BLaER1 (cell line): Measurements from ENCODE around the gene C5AR2.
"Not testable (repeated sequence)": the region's sequence is repeated elsewhere in the genome, so short reads cannot be mapped to it uniquely, and the experiment has no call there.

ENCODE experiments used
- H3K27ac ChIP-seq: shearing (Covaris generic); formaldehyde crosslinking; 2 replicates; pipeline ENCODE4 v1.8.1; 2022
- H3K27me3 ChIP-seq: shearing (Covaris generic); formaldehyde crosslinking; 2 replicates; pipeline ENCODE4 v1.8.1; 2022
- H3K36me3 ChIP-seq: shearing (Covaris generic); formaldehyde crosslinking; 2 replicates; pipeline ENCODE4 v1.8.1; 2022
- H3K4me1 ChIP-seq: shearing (Covaris generic); formaldehyde crosslinking; 2 replicates; pipeline ENCODE4 v1.8.1; 2022
- H3K4me2 ChIP-seq: shearing (Covaris generic); formaldehyde crosslinking; 2 replicates; pipeline ENCODE4 v1.8.1; 2022
- H3K4me3 ChIP-seq: shearing (Covaris generic); formaldehyde crosslinking; 2 replicates; pipeline ENCODE4 v1.8.1; 2022
- H3K9ac ChIP-seq: shearing (Covaris generic); formaldehyde crosslinking; 2 replicates; pipeline ENCODE4 v1.8.1; 2022
- H3K9me3 ChIP-seq: shearing (Covaris generic); formaldehyde crosslinking; 2 replicates; pipeline ENCODE4 v1.8.1; 2022
- H4K20me1 ChIP-seq: shearing (Covaris generic); formaldehyde crosslinking; 2 replicates; pipeline ENCODE4 v1.8.1; 2022
- Cebpa-rat ChIP-seq: shearing (Covaris generic); IDR thresholded peaks from 2 replicates; pipeline ENCODE4 v1.8.1; 2022

Gene C5AR2

GRCh38 chr19:47331931-47332547, at the start of gene C5AR2:
Gene C5AR2 (plus strand): TSS chr19:47332175. CDS start chr19:47340800, 8,625 bp downstream.
- Histone ChIP-seq H3K4me3 (no peak within 1 kb of the TSS), H3K9ac (no peak within 1 kb of the TSS), H3K27me3 (no peaks in the 10 kb centered on the region), H3K36me3 (no peaks in the 10 kb centered on the region), H3K27ac (no peak within 1 kb of the TSS), H3K4me2 (no peak within 1 kb of the TSS), H4K20me1 (no peaks in the 10 kb centered on the region), H3K9me3 (no peaks in the 10 kb centered on the region), H3K4me1 (peaks cover 8% of the 10 kb centered on the region)
- no peak for TF ChIP-seq Cebpa-rat

- Histone ChIP-seq H3K27ac (no peak overlapping the region), H3K9me3 (no peaks in the 10 kb centered on the region), H3K27me3 (no peaks in the 10 kb centered on the region), H3K4me2 (peak overlapping the region; percentile 35), H3K36me3 (no peaks in the 10 kb centered on the region), H3K9ac (no peak overlapping the region), H3K4me1 (peaks cover 25% of the 10 kb centered on the region), H3K4me3 (no peak overlapping the region), H4K20me1 (peaks cover 5% of the 10 kb centered on the region; the same call in 1 of the 2 replicates)
- TF ChIP-seq Cebpa-rat, result no peak
Observed at GRCh38 chr19:47283405-47284059, 48.4 kb upstream of the C5AR2 start.

DNA sequence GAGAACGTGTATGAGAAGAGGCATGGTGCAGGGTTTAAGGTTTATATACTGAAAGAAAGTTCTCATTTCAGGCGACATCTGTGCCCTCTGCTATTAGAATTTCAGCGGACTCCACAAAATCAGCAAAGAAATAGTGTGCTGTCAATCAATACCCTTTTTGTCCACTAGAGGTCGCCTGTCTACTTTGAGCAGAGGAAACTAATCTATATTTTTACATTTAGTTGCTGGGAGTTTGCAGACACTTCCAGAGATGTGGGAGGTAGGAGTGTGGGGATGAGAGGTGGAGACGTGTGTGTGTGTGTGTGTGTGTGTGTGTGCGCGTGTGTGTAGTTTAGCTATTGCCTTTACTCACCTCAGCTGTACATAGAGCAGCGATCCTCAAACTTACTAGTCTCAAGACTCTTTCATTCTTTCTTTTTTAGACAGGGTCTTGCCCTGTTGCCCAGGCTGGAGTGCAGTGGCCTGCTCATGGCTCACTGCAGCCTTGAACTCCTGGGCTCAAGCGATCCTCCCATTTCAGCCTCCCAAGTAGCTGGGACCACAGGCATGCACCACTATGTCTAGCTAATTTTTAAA, 47.6 kb upstream of the C5AR2 start:
- no peak for TF ChIP-seq Cebpa-rat
- no peak overlapping the region for H3K4me3 ChIP-seq
- H3K4me1 ChIP-seq, result peaks cover 20% of the 10 kb centered on the region

GRCh38 chr19:47296036-47296435, 35.9 kb upstream of the C5AR2 start:
- no peak overlapping the region for H3K4me3 ChIP-seq
- no peak overlapping the region for H3K4me2 ChIP-seq
- H3K27ac ChIP-seq, result no peak overlapping the region

More for the DNA sequence above, 47.6 kb upstream of the C5AR2 start:
- Histone ChIP-seq H3K9ac (no peak overlapping the region), H3K36me3 (no peaks in the 10 kb centered on the region), H4K20me1 (peaks cover 5% of the 10 kb centered on the region; the same call in 1 of the 2 replicates), H3K4me2 (peak overlapping the region; percentile 35; the same call in 1 of the 2 replicates), H3K9me3 (no peaks in the 10 kb centered on the region), H3K27ac (no peak overlapping the region), H3K27me3 (no peaks in the 10 kb centered on the region)

GRCh38 chr19:47300867-47301266, 31.1 kb upstream of the C5AR2 start:
- Histone ChIP-seq H3K4me2 (peak overlapping the region; percentile 62), H3K4me1 (peaks cover 44% of the 10 kb centered on the region)
- H3K27ac ChIP-seq, result not testable (repeated sequence)

More at GRCh38 chr19:47296036-47296435, 35.9 kb upstream of the C5AR2 start:
- H3K9ac ChIP-seq, result no peak overlapping the region
- TF ChIP-seq Cebpa-rat, result no peak
- peaks cover 14% of the 10 kb centered on the region; the same call in 1 of the 2 replicates for H4K20me1 ChIP-seq
- H3K9me3 ChIP-seq, result no peaks in the 10 kb centered on the region
- peaks cover 38% of the 10 kb centered on the region for H3K4me1 ChIP-seq
- no peaks in the 10 kb centered on the region for H3K36me3 ChIP-seq
- peaks cover 22% of the 10 kb centered on the region for H3K27me3 ChIP-seq

DNA sequence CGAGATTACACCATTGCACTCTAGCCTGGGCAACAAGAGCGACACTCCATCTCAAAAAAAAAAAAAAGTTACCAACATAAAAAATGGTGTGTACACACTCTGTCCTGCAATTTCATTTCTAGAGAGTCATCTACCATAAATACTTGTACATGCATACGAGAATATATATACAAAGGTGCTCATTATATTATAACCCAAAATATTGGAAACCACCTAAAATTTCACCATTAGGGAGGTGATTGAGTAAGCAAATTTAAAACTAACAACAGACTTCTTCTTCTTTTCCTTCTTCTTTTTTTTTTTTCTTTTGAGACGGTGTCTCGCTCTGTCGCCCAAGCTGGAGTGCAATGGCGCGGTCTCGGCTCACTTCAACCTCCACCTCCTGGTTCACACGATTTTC, 29.7 kb upstream of the C5AR2 start:
- H3K4me2 ChIP-seq, result no peak overlapping the region; the same call in 1 of the 2 replicates
- H4K20me1 ChIP-seq, result peaks cover 14% of the 10 kb centered on the region; the same call in 1 of the 2 replicates
- H3K4me1 ChIP-seq, result peaks cover 39% of the 10 kb centered on the region
- H3K36me3 ChIP-seq, result no peaks in the 10 kb centered on the region
- H3K4me3 ChIP-seq, result no peak overlapping the region
- H3K9ac ChIP-seq, result no peak overlapping the region
- H3K27me3 ChIP-seq, result peaks cover 72% of the 10 kb centered on the region
- no peaks in the 10 kb centered on the region for H3K9me3 ChIP-seq
- H3K27ac ChIP-seq, result no peak overlapping the region
- TF ChIP-seq Cebpa-rat, result no peak

More at GRCh38 chr19:47300867-47301266, 31.1 kb upstream of the C5AR2 start:
- not testable (repeated sequence) for H3K9ac ChIP-seq, H3K36me3 ChIP-seq, H3K9me3 ChIP-seq, H3K4me3 ChIP-seq
- Histone ChIP-seq H3K27me3 (peaks cover 61% of the 10 kb centered on the region), H4K20me1 (peaks cover 14% of the 10 kb centered on the region; the same call in 1 of the 2 replicates)

GRCh38 chr19:47303966-47304365, 28.0 kb upstream of the C5AR2 start:
- H3K4me1 ChIP-seq, result peaks cover 44% of the 10 kb centered on the region
- H3K27me3 ChIP-seq, result peaks cover 77% of the 10 kb centered on the region
- H3K9ac ChIP-seq, result no peak overlapping the region
- TF ChIP-seq Cebpa-rat, result no peak
- no peak overlapping the region for H3K4me3 ChIP-seq
- peaks cover 12% of the 10 kb centered on the region; the same call in 1 of the 2 replicates for H4K20me1 ChIP-seq
- no peaks in the 10 kb centered on the region for H3K36me3 ChIP-seq
- H3K9me3 ChIP-seq, result no peaks in the 10 kb centered on the region
- H3K27ac ChIP-seq, result no peak overlapping the region
- H3K4me2 ChIP-seq, result no peak overlapping the region

DNA sequence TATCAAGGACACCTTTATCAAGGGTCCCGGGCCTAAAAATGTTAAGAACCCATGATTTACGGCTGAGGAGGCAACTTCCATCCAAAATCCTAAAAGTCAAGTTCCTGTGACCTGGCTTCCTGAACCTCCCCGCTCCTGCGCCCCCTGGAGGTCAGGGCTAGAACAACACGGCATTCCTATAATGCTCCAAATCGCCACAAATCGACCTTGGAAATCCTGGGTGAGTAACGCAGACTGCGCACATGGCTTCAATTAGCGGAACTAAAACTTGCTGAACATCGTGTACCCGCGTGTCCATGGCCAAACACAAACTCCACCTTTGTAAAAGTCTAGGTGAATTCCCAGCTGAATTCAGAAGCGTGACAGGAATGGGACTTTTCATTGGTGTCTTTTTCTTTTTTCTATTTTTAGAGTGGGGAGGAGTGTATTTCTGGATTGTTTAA, 26.6 kb upstream of the C5AR2 start:
- TF ChIP-seq Cebpa-rat, result no peak
- H3K9me3 ChIP-seq, result no peaks in the 10 kb centered on the region
- H3K9ac ChIP-seq, result no peak overlapping the region
- no peak overlapping the region for H3K27ac ChIP-seq
- peaks cover 83% of the 10 kb centered on the region for H3K27me3 ChIP-seq
- H3K4me1 ChIP-seq, result peaks cover 43% of the 10 kb centered on the region
- H4K20me1 ChIP-seq, result peaks cover 13% of the 10 kb centered on the region; the same call in 1 of the 2 replicates
- no peak overlapping the region for H3K4me3 ChIP-seq
- no peak overlapping the region for H3K4me2 ChIP-seq
- no peaks in the 10 kb centered on the region for H3K36me3 ChIP-seq

GRCh38 chr19:47306303-47306702, 25.7 kb upstream of the C5AR2 start:
- Histone ChIP-seq H3K9ac (no peak overlapping the region), H3K9me3 (no peaks in the 10 kb centered on the region), H3K4me3 (no peak overlapping the region), H3K36me3 (no peaks in the 10 kb centered on the region), H3K4me1 (peaks cover 33% of the 10 kb centered on the region), H3K27me3 (peaks cover 93% of the 10 kb centered on the region), H3K27ac (no peak overlapping the region), H3K4me2 (no peak overlapping the region), H4K20me1 (peaks cover 22% of the 10 kb centered on the region; the same call in 1 of the 2 replicates)
- no peak for TF ChIP-seq Cebpa-rat

- peaks cover 25% of the 10 kb centered on the region; the same call in 1 of the 2 replicates for H4K20me1 ChIP-seq
- no peak overlapping the region for H3K4me3 ChIP-seq
- no peaks in the 10 kb centered on the region for H3K9me3 ChIP-seq
- H3K4me1 ChIP-seq, result peaks cover 20% of the 10 kb centered on the region
- TF ChIP-seq Cebpa-rat, result no peak
- peak overlapping the region; percentile 77 for H3K4me2 ChIP-seq
- no peak overlapping the region for H3K27ac ChIP-seq
- no peaks in the 10 kb centered on the region for H3K36me3 ChIP-seq
- no peak overlapping the region for H3K9ac ChIP-seq
- peaks cover 86% of the 10 kb centered on the region for H3K27me3 ChIP-seq
Observed at GRCh38 chr19:47309038-47309437, 22.9 kb upstream of the C5AR2 start.
